OCI-LY3 (cell line): Measurements from ENCODE around the gene DHX36.

ENCODE experiments used
- CTCF ChIP-seq: fragments of 200-600, 300-600 bp; sonication (generic); IDR thresholded peaks from 2 replicates; pipeline ENCODE4 v1.5.1; 2014; ENCODE audit warnings: antibody characterized with exemption, low read length, low read depth
- EZH2phosphoT487 ChIP-seq: fragments of 200-600 bp; shearing (Covaris generic); IDR thresholded peaks from 2 replicates; pipeline ENCODE4 v1.6.1; 2018; ENCODE audit warnings: antibody characterized with exemption, mixed run types, low read depth

GRCh38 chr3:154275965-154276364, 48.3 kb downstream of the DHX36 start:
- no peak for TF ChIP-seq CTCF
- TF ChIP-seq EZH2phosphoT487 = no peak
